Kidney (tissue), 14 donors: Measurements from ENCODE around the gene CFAP92. TPM values are rescaled to one million over a fixed set of nuclear protein-coding genes. Genes with fewer than 3 reads are reported as not detected.

ENCODE experiments used
- DNase-seq, 5 donors: peaks; one replicate each; pipeline ENCODE4 v3.0.0-alpha.2; 2013 to 2020
- FAIRE-seq: peaks from 2 replicates; lab custom pipeline; 2012; peaks lifted over from hg19 to GRCh38; lab: Jason Lieb, UNC
- H3K27ac ChIP-seq, 2 donors: one replicate each; pipeline ENCODE4 v1.7.0; 2013; ENCODE audit warnings: low read depth in 2 of 2, low read length in 2 of 2, inconsistent platforms in 1 of 2
- H3K27me3 ChIP-seq: one replicate; pipeline ENCODE4 v1.7.1; 2013; ENCODE audit warnings: low read length, inconsistent platforms; ENCODE audit not compliant: control insufficient read depth, insufficient read depth
- H3K36me3 ChIP-seq, 3 donors: one replicate each; pipeline versions ENCODE4 v1.7.0 to v1.7.1; 2013; ENCODE audit warnings: low read length in 3 of 3, control low read depth in 1 of 3, inconsistent platforms in 1 of 3; ENCODE audit not compliant: insufficient read depth in 3 of 3, control insufficient read depth in 2 of 3
- H3K4me1 ChIP-seq, 3 donors: one replicate each; pipeline versions ENCODE4 v1.7.0 to v1.7.1; 2013; ENCODE audit warnings: low read length in 3 of 3, inconsistent platforms in 1 of 3, low read depth in 1 of 3; ENCODE audit not compliant: control insufficient read depth in 2 of 3, insufficient read depth in 2 of 3
- H3K4me3 ChIP-seq, 3 donors: one replicate each; pipeline versions ENCODE4 v1.7.0 to v1.8.1; 2013; ENCODE audit warnings: low read length in 3 of 3, control low read depth in 1 of 3, inconsistent platforms in 1 of 3
- H3K9ac ChIP-seq, 3 donors: one replicate each; pipeline versions ENCODE4 v1.7.0 to v1.7.1; 2013; ENCODE audit warnings: low read length in 3 of 3, control low read depth in 1 of 3, inconsistent platforms in 1 of 3
- H3K9me3 ChIP-seq, 3 donors: one replicate each; pipeline versions ENCODE4 v1.7.0 to v1.7.1; 2013; ENCODE audit warnings: low read length in 3 of 3, control low read depth in 1 of 3, inconsistent platforms in 1 of 3; ENCODE audit not compliant: control insufficient read depth in 2 of 3, insufficient read depth in 1 of 3
- CTCF ChIP-seq: IDR thresholded peaks from 3 replicates; pipeline ENCODE4 v1.5.1; 2012; ENCODE audit warnings: mild to moderate bottlenecking, moderate library complexity, borderline replicate concordance; ENCODE audit not compliant: insufficient read depth; ENCODE audit errors: extremely low read depth
- intact Hi-C: fragments of 100-400 bp; cut with DNase I; formaldehyde crosslinking; loops from one replicate; pipeline ENCODE4 v1.11.1; 2022
- polyA plus RNA-seq: library from polyadenylated mRNA; stranded (reverse); fragments of 350-450 nt; fragmentation: Illumina TruSeq; extraction: RNeasy Lipid Tissue Mini Kit (QIAGEN cat#74804); gene quantifications from one replicate; pipeline ENCODE4 v1.2.3, GENCODE V29; 2014; ENCODE audit warnings: low read depth, low replicate concordance; ENCODE audit not compliant: insufficient read depth
- total RNA-seq: library from RNA; stranded (reverse); fragmentation: NEBNext Ultra II Directional; extraction: Animal tissue kit (Norgen Biotek cat#: 25700); gene quantifications from one replicate; pipeline ENCODE4 v1.2.1, GENCODE V29; 2021
- donor health status: control.
- donor health status: control.
- donor health status: control.
- donor health status: control.
- donor health status: control.
- donor health status: DM: yes; HTN: yes; CAD: no.
- donor health status: Normal renal cell carcinoma (clear cell type).

CFAP92 gene
- total and polyA plus RNA-seq, 2 donors from 2014 or later: 0.56 to 0.60 TPM

GRCh38 chr3:129000742-129001100 is 6.8 kb upstream of the CFAP92 start:
- peaks cover 25% of the 10 kb centered on the region for H3K27me3 ChIP-seq
- H3K9me3 ChIP-seq: no peaks in the 10 kb centered on the region
- H3K36me3 ChIP-seq: no peaks in the 10 kb centered on the region
- H3K4me3 ChIP-seq: peak overlapping the region; percentile 9 to 51 (median 14)
- TF ChIP-seq CTCF: no peak
- peak overlapping the region in 2 of 3 donors; percentile 29 to 34 for H3K9ac ChIP-seq
- DNase-seq (no peak), FAIRE-seq (no peak)
- H3K27ac ChIP-seq: peak overlapping the region; percentile 63 to 78
- intact Hi-C loops: no loop called here
- H3K4me1 ChIP-seq: peaks cover 0 to 23% (median 0%) of the 10 kb centered on the region in 3 donors

- H3K9me3 ChIP-seq: no peaks in the 10 kb centered on the region
- DNase-seq: no peak
- peaks cover 18% of the 10 kb centered on the region for H3K27me3 ChIP-seq
- intact Hi-C loops: no loop called here
- peaks cover 0 to 21% (median 0%) of the 10 kb centered on the region in 3 donors for H3K4me1 ChIP-seq
- H3K4me3 ChIP-seq: no peak overlapping the region
- no peak for TF ChIP-seq CTCF
- no peak overlapping the region for H3K9ac ChIP-seq
- H3K36me3 ChIP-seq: no peaks in the 10 kb centered on the region
- H3K27ac ChIP-seq: no peak overlapping the region
- no peak for FAIRE-seq
Observed at GRCh38 chr3:128999102-128999501, 5.2 kb upstream of the CFAP92 start.

GRCh38 chr3:128998561-128998960 is 4.7 kb upstream of the CFAP92 start:
- Histone ChIP-seq H3K4me3 (no peak overlapping the region), H3K9ac (no peak overlapping the region), H3K36me3 (no peaks in the 10 kb centered on the region), H3K27ac (no peak overlapping the region), H3K9me3 (no peaks in the 10 kb centered on the region), H3K4me1 (peaks cover 0 to 19% (median 0%) of the 10 kb centered on the region in 3 donors), H3K27me3 (peaks cover 18% of the 10 kb centered on the region)
- no peak for FAIRE-seq
- no peak for DNase-seq
- intact Hi-C loops: no loop called here
- TF ChIP-seq CTCF: no peak
